ENCODE results near the gene ARSG.

DNA sequence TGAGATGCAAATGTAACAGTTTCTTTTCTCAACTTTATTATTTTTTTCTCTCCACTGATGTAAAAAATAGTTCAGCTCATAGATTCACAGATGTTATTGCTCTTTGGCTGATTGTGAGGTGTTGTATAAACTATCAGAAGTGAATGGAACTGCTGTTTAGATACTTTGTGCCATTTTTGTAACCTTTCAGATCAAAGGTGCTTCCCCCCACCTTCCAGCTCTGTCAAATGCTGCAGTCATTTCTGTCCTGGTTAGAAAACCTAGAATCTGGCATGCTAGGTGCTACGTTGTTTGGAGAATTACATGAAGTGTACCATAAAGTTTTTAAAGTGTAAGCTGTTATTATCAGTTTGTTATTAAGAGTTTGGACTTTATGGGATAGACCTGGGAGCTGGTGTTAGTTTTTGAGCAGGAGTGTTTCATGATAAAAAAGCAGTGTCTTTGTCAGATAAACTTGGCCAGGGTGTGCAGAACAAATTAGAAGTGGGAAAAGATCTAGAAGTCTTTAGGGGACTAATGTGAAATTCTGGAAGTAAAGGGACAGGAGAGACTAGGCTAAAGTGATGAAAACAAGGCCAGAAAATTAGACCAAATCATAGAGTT, 167.8 kb downstream of the ARSG start:
- no peak for TF ChIP-seq POLR2A (IDR thresholded peaks at IDR 0.05)
- no peak for TF ChIP-seq CTCF (IDR thresholded peaks at IDR 0.05)
